OCI-LY3 (cell line): Measurements from ENCODE around the gene PDE4D.

Experiments
- H2AFZ ChIP-seq: fragments of 200-600, 300-600 bp; shearing (Covaris generic); 2 replicates; pipeline ENCODE4 v1.6.0; 2014; ENCODE audit warnings: antibody characterized with exemption, low read depth, low read length
- H3K27ac ChIP-seq: fragments of 200-600, 300-600 bp; sonication (generic); 2 replicates; pipeline ENCODE4 v1.5.1; 2014; ENCODE audit warnings: mild to moderate bottlenecking, low read length, moderate library complexity, mixed read lengths
- H3K27me3 ChIP-seq: fragments of 200-600, 300-600 bp; sonication (generic); 2 replicates; pipeline ENCODE4 v1.6.1; 2014; ENCODE audit warnings: low read depth, low read length, mixed read lengths
- H3K36me3 ChIP-seq: fragments of 200-600, 300-600 bp; sonication (generic); replicated peaks from 2 replicates; pipeline ENCODE3; 2014; ENCODE audit warnings: low read depth, low read length, mixed read lengths
- H3K4me1 ChIP-seq: fragments of 300-600, 200-600 bp; sonication (generic); 2 replicates; pipeline ENCODE4 v1.6.1; 2014; ENCODE audit warnings: low read length, mixed read lengths
- H3K4me2 ChIP-seq: fragments of 200-600, 300-600 bp; sonication (generic); 2 replicates; pipeline ENCODE4 v1.6.1; 2014; ENCODE audit warnings: low read length, mixed read lengths
- H3K4me3 ChIP-seq: fragments of 300-600, 200-600 bp; sonication (generic); 2 replicates; pipeline ENCODE4 v1.5.1; 2014; ENCODE audit warnings: antibody characterized with exemption, mild to moderate bottlenecking, low read length, moderate library complexity
- H3K79me2 ChIP-seq: fragments of 300-600, 200-600 bp; shearing (Covaris generic); 2 replicates; pipeline ENCODE4 v1.6.1; 2014; ENCODE audit warnings: mild to moderate bottlenecking, low read length, mixed read lengths
- H3K9ac ChIP-seq: fragments of 300-600, 200-600 bp; shearing (Covaris generic); 2 replicates; pipeline ENCODE4 v1.6.0; 2014; ENCODE audit warnings: mild to moderate bottlenecking, low read length, moderate library complexity
- H3K9me3 ChIP-seq: fragments of 200-600, 300-600 bp; shearing (Covaris generic); 2 replicates; pipeline ENCODE4 v1.6.1; 2014; ENCODE audit warnings: low read length, mixed read lengths; ENCODE audit not compliant: insufficient read depth
- H4K20me1 ChIP-seq: fragments of 200-600, 300-600 bp; sonication (generic); 2 replicates; pipeline ENCODE4 v1.6.1; 2016; ENCODE audit warnings: low read length, mixed read lengths; ENCODE audit not compliant: insufficient read depth
- CTCF ChIP-seq: fragments of 200-600, 300-600 bp; sonication (generic); IDR thresholded peaks from 2 replicates; pipeline ENCODE4 v1.5.1; 2014; ENCODE audit warnings: antibody characterized with exemption, low read length, low read depth
- EZH2phosphoT487 ChIP-seq: fragments of 200-600 bp; shearing (Covaris generic); IDR thresholded peaks from 2 replicates; pipeline ENCODE4 v1.6.1; 2018; ENCODE audit warnings: antibody characterized with exemption, mixed run types, low read depth

Gene PDE4D

GRCh38 chr5:59501316-59501715 lies 392.2 kb downstream of the PDE4D start:
- no peaks in the 10 kb centered on the region; the same call in 1 of the 2 replicates for H3K27me3 ChIP-seq
- H3K27ac ChIP-seq, result no peak overlapping the region

GRCh38 chr5:59500014-59500413 lies 393.5 kb downstream of the PDE4D start:
- no peak overlapping the region for H3K4me3 ChIP-seq
- TF ChIP-seq CTCF (no peak), EZH2phosphoT487 (no peak)
- no peak overlapping the region for H3K27ac ChIP-seq
- H3K9me3 ChIP-seq, result no peaks in the 10 kb centered on the region
- no peaks in the 10 kb centered on the region for H3K4me1 ChIP-seq
- H3K27me3 ChIP-seq, result no peaks in the 10 kb centered on the region; the same call in 1 of the 2 replicates
- H3K9ac ChIP-seq, result no peak overlapping the region
- H3K4me2 ChIP-seq, result no peak overlapping the region
- no peak overlapping the region for H2AFZ ChIP-seq
- no peaks in the 10 kb centered on the region for H3K79me2 ChIP-seq
- no peaks in the 10 kb centered on the region for H3K36me3 ChIP-seq
- no peaks in the 10 kb centered on the region for H4K20me1 ChIP-seq

More at GRCh38 chr5:59501316-59501715, 392.2 kb downstream of the PDE4D start:
- Histone ChIP-seq H3K9ac (no peak overlapping the region), H3K4me2 (no peak overlapping the region), H3K36me3 (no peaks in the 10 kb centered on the region), H4K20me1 (no peaks in the 10 kb centered on the region), H3K4me1 (no peaks in the 10 kb centered on the region), H3K9me3 (no peaks in the 10 kb centered on the region), H3K4me3 (no peak overlapping the region), H2AFZ (no peak overlapping the region), H3K79me2 (no peaks in the 10 kb centered on the region)
- TF ChIP-seq CTCF (no peak), EZH2phosphoT487 (no peak)

GRCh38 chr5:59497207-59497606 lies 396.3 kb downstream of the PDE4D start:
- H3K36me3 ChIP-seq, result no peaks in the 10 kb centered on the region
- H3K4me1 ChIP-seq, result no peaks in the 10 kb centered on the region
- no peak overlapping the region for H3K9ac ChIP-seq
- H3K9me3 ChIP-seq, result no peaks in the 10 kb centered on the region
- H2AFZ ChIP-seq, result no peak overlapping the region
- no peak overlapping the region for H3K27ac ChIP-seq
- H3K79me2 ChIP-seq, result no peaks in the 10 kb centered on the region
- no peaks in the 10 kb centered on the region; the same call in 1 of the 2 replicates for H3K27me3 ChIP-seq
- TF ChIP-seq CTCF (no peak), EZH2phosphoT487 (no peak)
- peak overlapping the region; percentile 16 for H3K4me2 ChIP-seq
- H3K4me3 ChIP-seq, result no peak overlapping the region
- no peaks in the 10 kb centered on the region for H4K20me1 ChIP-seq

GRCh38 chr5:59496524-59497134 lies 396.9 kb downstream of the PDE4D start:
- no peak overlapping the region for H3K4me3 ChIP-seq
- H2AFZ ChIP-seq, result no peak overlapping the region
- H3K36me3 ChIP-seq, result no peaks in the 10 kb centered on the region
- H3K4me1 ChIP-seq, result no peaks in the 10 kb centered on the region
- H4K20me1 ChIP-seq, result no peaks in the 10 kb centered on the region
- no peak overlapping the region for H3K27ac ChIP-seq
- H3K79me2 ChIP-seq, result no peaks in the 10 kb centered on the region
- no peaks in the 10 kb centered on the region for H3K9me3 ChIP-seq
- TF ChIP-seq CTCF (peak; percentile 48), EZH2phosphoT487 (no peak)
- H3K27me3 ChIP-seq, result no peaks in the 10 kb centered on the region; the same call in 1 of the 2 replicates
- H3K9ac ChIP-seq, result no peak overlapping the region
- H3K4me2 ChIP-seq, result peak overlapping the region; percentile 16
